ENCODE results near the gene RBM46.
"Not testable (repeated sequence)": the region's sequence is repeated elsewhere in the genome, so short reads cannot be mapped to it uniquely, and the experiment has no call there.

RBM46 gene

GRCh38 chr4:154836513-154836912 is 55.4 kb downstream of the RBM46 start:
- DNase-seq (ENCODE audit: low read depth), result no peak

GRCh38 chr4:154838155-154838554 is 57.1 kb downstream of the RBM46 start:
- no peak for DNase-seq (ENCODE audit: low read depth)

GRCh38 chr4:154838694-154839093 is 57.6 kb downstream of the RBM46 start:
- DNase-seq (ENCODE audit: low read depth), result no peak

- DNase-seq (ENCODE audit: low read depth), result no peak
Observed at GRCh38 chr4:154854362-154854761, 73.3 kb downstream of the RBM46 start.

- DNase-seq (ENCODE audit: low read depth), result peak; percentile 13
Observed at GRCh38 chr4:154858166-154858565, 77.1 kb downstream of the RBM46 start.

- DNase-seq (ENCODE audit: low read depth), result no peak
Observed at GRCh38 chr4:154868414-154869194, 87.5 kb downstream of the RBM46 start.

GRCh38 chr4:154869301-154869700 is 88.2 kb downstream of the RBM46 start:
- DNase-seq (ENCODE audit: low read depth), result no peak

- no peak for DNase-seq (ENCODE audit: low read depth)
Observed at GRCh38 chr4:154872198-154872597, 91.1 kb downstream of the RBM46 start.

- not testable (repeated sequence) for DNase-seq (ENCODE audit: low read depth)
Observed at GRCh38 chr4:154874049-154874448, 93.0 kb downstream of the RBM46 start.

- peak; percentile 31 for DNase-seq (ENCODE audit: low read depth)
Observed at GRCh38 chr4:154877110-154877760, 96.2 kb downstream of the RBM46 start.

Data from fibroblast of gingiva (primary cell).